Smooth muscle cell (in vitro differentiated cells): ENCODE results near the gene UBXN6. TPM values are rescaled to one million over a fixed set of nuclear protein-coding genes. Genes with fewer than 3 reads are reported as not detected.

Experiments used
- DNase-seq: peaks from one replicate; lab custom pipeline; 2025; ENCODE audit not compliant: unreplicated experiment; lab: John Stamatoyannopoulos, UW
- H2AFZ ChIP-seq: fragments of 200-600 bp; sonication (generic); 2 replicates; pipeline ENCODE4 v1.6.0; 2016; ENCODE audit warnings: antibody characterized with exemption, low read depth, mild to moderate bottlenecking
- H3F3A ChIP-seq: fragments of 200-600 bp; sonication (generic); 2 replicates; pipeline ENCODE4 v1.6.0; 2017; ENCODE audit warnings: antibody characterized with exemption, low read depth
- H3K27ac ChIP-seq: fragments of 200-600 bp; sonication (generic); 2 replicates; pipeline ENCODE4 v1.5.1; 2016; ENCODE audit warnings: low read depth, mild to moderate bottlenecking
- H3K27me3 ChIP-seq: fragments of 200-600 bp; sonication (generic); 2 replicates; pipeline ENCODE4 v1.6.1; 2016; ENCODE audit warnings: low read depth, mild to moderate bottlenecking
- H3K36me3 ChIP-seq: fragments of 200-600 bp; sonication (generic); 2 replicates; pipeline ENCODE4 v1.5.1; 2016; ENCODE audit warnings: low read depth
- H3K4me1 ChIP-seq: fragments of 200-600 bp; sonication (generic); 2 replicates; pipeline ENCODE4 v1.5.1; 2016; ENCODE audit warnings: low read depth
- H3K4me2 ChIP-seq: fragments of 200-600 bp; sonication (generic); 2 replicates; pipeline ENCODE4 v1.6.0; 2016; ENCODE audit warnings: mild to moderate bottlenecking
- H3K4me3 ChIP-seq: fragments of 200-600 bp; sonication (generic); 2 replicates; pipeline ENCODE4 v1.5.1; 2016; ENCODE audit warnings: mild to moderate bottlenecking
- H3K79me2 ChIP-seq: fragments of 200-600 bp; sonication (generic); 2 replicates; pipeline ENCODE4 v1.6.0; 2016; ENCODE audit warnings: low read depth, mild to moderate bottlenecking
- H3K9ac ChIP-seq: fragments of 200-600 bp; sonication (generic); 2 replicates; pipeline ENCODE4 v1.6.0; 2016; ENCODE audit warnings: low read depth
- H3K9me3 ChIP-seq: fragments of 200-600 bp; sonication (generic); replicated peaks from 2 replicates; pipeline ENCODE4 v1.5.1; 2016; ENCODE audit warnings: low read depth
- H4K20me1 ChIP-seq: fragments of 200-600 bp; sonication (generic); 2 replicates; pipeline ENCODE4 v1.6.0; 2016; ENCODE audit warnings: low read depth
- CTCF ChIP-seq: fragments of 200-600 bp; sonication (generic); IDR thresholded peaks from 2 replicates; pipeline ENCODE4 v1.5.1; 2017; ENCODE audit warnings: borderline replicate concordance, mild to moderate bottlenecking, antibody characterized with exemption; ENCODE audit not compliant: insufficient read depth, poor library complexity, severe bottlenecking
- WGBS: methylation state at CpG from one replicate; pipeline ENCODE4 v1.1.7; 2016; ENCODE audit warnings: low lambda C conversion rate; 5-methylcytosine and 5-hydroxymethylcytosine counted together
- polyA plus RNA-seq: library from polyadenylated mRNA; unstranded; fragments of >200 nt; fragmentation: Nextera tagmentation; extraction: Ambion mirVana; gene quantifications from 2 replicates; pipeline ENCODE4 v1.2.1, GENCODE V29; 2016
- total RNA-seq: library from RNA; depleted of rRNA; stranded (reverse); fragments of >200 nt; gene quantifications from 2 replicates; pipeline ENCODE4 v1.2.3, GENCODE V29; 2014

UBXN6 gene
- total and polyA plus RNA-seq, 2 experiments from 2014 or later: 44.8 to 50.7 TPM

- Histone ChIP-seq H4K20me1 (peaks cover 44% of the 10 kb centered on the region), H3K9me3 (no peaks in the 10 kb centered on the region), H3K27me3 (no peaks in the 10 kb centered on the region), H3K9ac (no peak overlapping the region), H3F3A (no peaks in the 10 kb centered on the region), H3K4me3 (no peak overlapping the region), H3K36me3 (no peaks in the 10 kb centered on the region), H3K4me1 (no peaks in the 10 kb centered on the region), H3K27ac (no peak overlapping the region), H3K4me2 (no peak overlapping the region), H2AFZ (no peak overlapping the region), H3K79me2 (peaks cover 10% of the 10 kb centered on the region)
- TF ChIP-seq CTCF: no peak
- WGBS: 98% methylated on average over 9 of the region's 9 CpGs
- DNase-seq: no peak
Observed at GRCh38 chr19:4449639-4450028, 8.0 kb downstream of the UBXN6 start.

- no peak overlapping the region for H3K27ac ChIP-seq
- DNase-seq: no peak
- no peaks in the 10 kb centered on the region for H3K4me1 ChIP-seq
- no peaks in the 10 kb centered on the region for H3K36me3 ChIP-seq
- no peak overlapping the region for H3K4me3 ChIP-seq
- H3K27me3 ChIP-seq: no peaks in the 10 kb centered on the region
- no peak overlapping the region for H3K4me2 ChIP-seq
- WGBS: 95% methylated on average over 24 of the region's 24 CpGs
- no peaks in the 10 kb centered on the region for H3K9me3 ChIP-seq
- no peaks in the 10 kb centered on the region for H3F3A ChIP-seq
- no peak overlapping the region for H2AFZ ChIP-seq
- H4K20me1 ChIP-seq: peaks cover 41% of the 10 kb centered on the region
- peaks cover 5% of the 10 kb centered on the region for H3K79me2 ChIP-seq
- no peak for TF ChIP-seq CTCF
- no peak overlapping the region for H3K9ac ChIP-seq
Observed at GRCh38 chr19:4449022-4449638, 8.5 kb downstream of the UBXN6 start.

- peaks cover 33% of the 10 kb centered on the region for H4K20me1 ChIP-seq
- H3K36me3 ChIP-seq: no peaks in the 10 kb centered on the region
- H3K9ac ChIP-seq: no peak overlapping the region
- H3K79me2 ChIP-seq: no peaks in the 10 kb centered on the region
- no peak overlapping the region for H3K27ac ChIP-seq
- no peak overlapping the region for H3K4me3 ChIP-seq
- no peak overlapping the region for H3K4me2 ChIP-seq
- H3K9me3 ChIP-seq: no peaks in the 10 kb centered on the region
- H3K27me3 ChIP-seq: no peaks in the 10 kb centered on the region
- no peaks in the 10 kb centered on the region for H3K4me1 ChIP-seq
- 90% methylated on average over 26 of the region's 30 CpGs for WGBS
- TF ChIP-seq CTCF: no peak
- no peaks in the 10 kb centered on the region for H3F3A ChIP-seq
- no peak overlapping the region for H2AFZ ChIP-seq
- no peak for DNase-seq
Observed at GRCh38 chr19:4448147-4448985, 9.2 kb downstream of the UBXN6 start.
